HK-2 (cell line): ENCODE data around the gene ISCA2.

Source experiments
- DNase-seq: peaks from one replicate; pipeline ENCODE4 v3.0.0-alpha.2; 2018; ENCODE audit not compliant: unreplicated experiment

The ISCA2 gene

DNA sequence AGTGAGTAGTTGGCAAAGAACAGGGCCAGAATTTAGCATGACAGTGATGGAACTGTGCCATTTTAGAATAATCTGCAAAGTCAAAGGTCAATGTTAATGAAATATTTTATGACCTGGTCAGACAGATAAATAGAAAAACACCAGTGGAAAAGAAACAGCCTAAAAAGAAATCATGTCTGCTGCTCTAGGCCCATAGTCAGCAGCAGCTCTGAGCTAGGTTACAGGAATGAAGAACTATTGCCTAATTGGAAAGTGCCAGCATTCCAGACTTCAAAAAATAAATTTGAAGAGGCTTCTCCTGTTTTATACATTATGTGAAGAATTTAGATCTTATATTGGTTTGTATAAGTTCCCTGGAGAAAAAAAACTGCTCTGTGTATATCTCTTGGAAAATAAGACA lies 10.2 kb upstream of the ISCA2 start:
- no peak for DNase-seq

DNA sequence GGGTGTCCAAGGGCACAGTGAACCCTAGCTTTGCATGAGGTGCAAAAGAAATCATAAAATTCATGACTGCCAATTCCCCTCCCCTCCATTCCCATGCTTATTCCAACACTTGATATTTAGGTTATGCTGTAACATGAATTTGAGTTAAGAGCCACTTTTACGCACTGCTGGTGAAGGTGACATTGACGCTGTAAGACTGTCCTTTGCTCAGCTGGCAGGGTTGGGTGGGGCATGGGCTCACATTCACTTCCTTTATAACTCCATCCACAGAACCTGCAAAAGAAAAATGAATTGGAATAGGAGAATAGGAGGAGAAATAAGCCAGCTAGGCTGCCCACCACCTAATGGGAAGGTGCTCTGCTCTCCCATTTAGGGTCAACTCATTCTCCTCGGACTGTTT lies 7.4 kb upstream of the ISCA2 start:
- no peak for DNase-seq

DNA sequence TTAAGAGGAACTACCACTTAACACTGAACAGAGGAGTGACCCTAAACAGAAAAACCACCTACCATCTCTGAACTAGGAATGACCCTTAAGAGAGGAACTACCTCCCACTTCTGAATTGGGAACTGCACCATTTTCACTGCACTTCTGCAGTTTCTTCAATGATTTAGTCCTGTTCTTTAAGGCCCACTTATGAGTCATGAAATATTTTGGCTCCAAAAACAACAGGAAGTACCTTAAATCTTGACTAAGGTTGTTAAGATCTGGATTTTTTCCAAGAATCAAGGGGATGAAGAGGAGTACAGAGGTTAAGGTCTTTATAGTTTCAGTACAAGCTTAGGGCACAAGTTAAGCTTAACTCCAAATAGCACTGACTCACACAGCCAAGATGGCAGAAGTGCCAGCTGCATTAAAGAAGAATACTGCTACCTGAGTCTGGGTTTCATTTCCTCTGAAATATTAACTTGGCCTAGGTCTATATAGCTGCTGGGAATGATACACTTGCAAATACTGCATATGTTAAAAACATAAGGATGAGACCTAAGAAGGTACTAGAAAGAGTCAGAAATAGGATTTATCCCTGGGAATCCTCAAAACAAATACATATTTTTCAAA lies 4.7 kb upstream of the ISCA2 start:
- no peak for DNase-seq

DNA sequence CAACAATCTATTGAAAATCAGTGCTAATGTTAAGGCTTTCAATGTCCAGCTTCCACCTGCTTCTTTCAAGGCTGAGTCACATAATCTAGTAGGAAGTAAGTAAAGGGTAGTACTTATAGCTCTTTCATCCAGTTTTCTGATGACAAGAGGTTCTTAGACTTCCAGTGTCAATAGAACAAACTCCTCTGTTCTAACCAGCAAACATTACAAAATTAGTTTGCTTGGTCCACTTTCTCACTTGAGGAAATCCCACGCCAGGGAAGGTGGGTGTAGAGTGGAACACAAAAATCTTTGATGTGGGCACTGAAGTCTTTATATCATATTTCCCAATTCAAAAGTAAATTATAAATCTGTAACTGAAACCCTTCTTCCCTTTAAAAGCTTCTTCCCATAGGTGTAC lies 3.1 kb upstream of the ISCA2 start:
- no peak for DNase-seq

DNA sequence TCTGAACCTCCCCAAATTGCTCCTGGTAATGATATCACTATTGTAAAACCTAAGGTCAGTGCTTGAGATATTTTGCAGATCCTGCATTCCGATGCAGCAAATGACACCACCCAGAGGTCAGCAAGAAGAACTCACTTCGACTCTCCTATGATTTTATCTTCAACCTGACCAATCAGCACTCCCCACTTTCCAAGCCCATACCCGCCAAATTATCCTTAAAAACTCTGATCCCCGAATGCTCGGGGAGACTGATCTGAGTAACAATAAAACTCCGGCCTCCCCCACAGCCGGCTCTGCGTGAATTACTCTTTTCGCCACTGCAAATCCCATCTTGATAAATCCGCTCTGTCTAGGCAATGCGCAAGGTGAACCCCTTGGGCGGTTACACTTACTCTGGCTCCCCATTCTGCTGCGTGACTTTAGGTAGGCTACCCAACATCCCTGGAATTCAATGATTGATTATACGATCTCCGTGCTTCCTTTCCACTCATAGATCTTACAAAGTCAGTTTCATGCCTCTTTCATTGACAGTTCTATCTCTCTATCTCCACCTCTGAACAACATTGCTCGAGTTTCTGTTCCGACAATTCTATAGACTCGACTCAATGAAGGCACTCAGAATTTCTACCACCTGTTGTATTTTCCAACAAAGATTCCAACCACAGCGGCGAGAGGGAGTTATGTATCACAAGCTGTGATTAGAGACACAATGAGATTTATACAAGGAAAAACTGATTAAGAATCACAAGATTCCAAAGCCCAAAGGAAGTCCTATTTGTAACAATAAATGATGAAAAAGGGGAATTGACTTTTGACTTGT lies 1.4 kb upstream of the ISCA2 start:
- no peak for DNase-seq

DNA sequence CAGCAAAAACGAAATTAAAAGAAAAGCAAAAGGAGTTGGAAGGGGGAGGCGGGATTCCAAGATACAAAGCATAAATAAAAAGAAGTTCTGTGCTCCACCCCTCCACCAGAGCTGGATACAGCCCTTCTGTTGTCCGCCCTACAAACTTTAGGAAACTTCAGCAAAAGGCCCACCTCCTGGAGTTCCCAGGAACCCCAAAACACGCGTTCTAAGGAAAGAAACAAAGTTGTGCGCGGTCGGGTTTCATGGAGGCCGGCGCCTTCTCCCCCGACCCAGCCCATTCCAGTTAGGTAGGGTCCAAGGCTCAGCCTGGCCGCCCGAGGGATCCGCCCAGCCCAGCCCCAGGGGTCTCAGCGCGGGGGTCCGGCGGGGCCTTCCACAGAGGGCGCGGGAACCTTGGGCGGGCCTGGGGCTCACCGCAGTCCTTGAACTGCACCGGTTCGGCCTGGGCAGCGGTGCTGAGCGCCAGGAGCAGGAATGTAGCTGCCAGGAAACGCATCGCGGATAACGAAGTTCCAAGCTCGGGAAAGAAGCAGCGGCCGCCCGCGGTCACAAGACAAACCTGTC lies 706 bp upstream of the ISCA2 start, which contains the start of gene NPC2:
Gene NPC2 (minus strand): TSS at position 530 of the 567 bp plus-strand sequence. CDS start 31 bp downstream, at position 499.
- no peak for DNase-seq

DNA sequence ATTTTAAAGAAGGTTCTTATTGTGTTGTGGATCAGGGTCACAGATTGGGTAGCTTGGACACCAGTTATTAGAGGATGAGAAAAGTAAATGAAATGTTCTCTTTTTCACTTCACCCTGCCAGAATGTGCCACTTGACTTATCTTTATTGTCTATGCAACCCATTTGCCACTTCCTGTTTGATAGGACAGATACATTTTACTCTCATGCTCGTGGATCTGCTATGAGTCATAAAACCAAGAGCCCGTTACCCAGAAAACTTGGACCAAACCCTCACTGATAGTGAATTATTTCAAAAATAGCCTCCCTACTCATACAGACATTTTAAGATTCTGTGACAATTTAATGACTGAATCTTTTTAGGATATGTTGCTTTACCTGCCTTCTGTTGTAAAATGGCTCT lies 1.8 kb downstream of the ISCA2 start:
- DNase-seq, result no peak

DNA sequence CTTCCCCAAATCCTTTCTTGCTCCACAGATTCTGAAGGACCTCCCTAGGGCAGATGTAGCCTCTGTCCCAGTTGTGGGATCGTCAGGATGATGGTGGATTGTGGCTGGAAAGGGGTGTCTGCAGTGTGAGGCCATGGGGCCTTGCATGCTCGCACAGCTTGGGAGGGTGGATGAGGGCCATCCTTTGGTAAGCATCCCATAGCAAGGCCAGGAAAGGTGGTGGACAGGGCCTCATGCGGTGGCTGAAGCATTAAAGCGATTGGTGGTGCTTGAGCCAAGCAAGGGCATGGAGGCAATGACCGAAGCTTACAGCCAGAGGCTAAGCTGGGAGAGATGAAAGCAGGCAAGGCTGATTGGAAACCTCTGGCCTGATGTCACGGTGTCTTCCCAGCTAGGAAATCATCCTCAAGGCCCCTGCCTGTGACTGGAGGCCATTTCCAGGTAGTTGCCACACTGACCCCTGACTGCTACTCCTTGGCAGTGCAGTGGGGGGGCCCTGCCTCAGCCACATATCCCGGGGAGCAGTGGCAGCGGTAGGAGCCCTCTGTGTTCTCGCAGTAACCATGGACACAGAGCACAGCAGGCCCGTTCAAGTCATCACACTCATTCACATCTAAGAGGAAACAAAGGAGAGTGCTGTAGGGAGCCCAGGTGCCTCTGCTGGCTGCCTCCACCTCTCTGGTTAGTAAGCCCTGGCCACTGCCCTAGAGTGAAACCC lies 7.0 kb downstream of the ISCA2 start:
- DNase-seq, result no peak

DNA sequence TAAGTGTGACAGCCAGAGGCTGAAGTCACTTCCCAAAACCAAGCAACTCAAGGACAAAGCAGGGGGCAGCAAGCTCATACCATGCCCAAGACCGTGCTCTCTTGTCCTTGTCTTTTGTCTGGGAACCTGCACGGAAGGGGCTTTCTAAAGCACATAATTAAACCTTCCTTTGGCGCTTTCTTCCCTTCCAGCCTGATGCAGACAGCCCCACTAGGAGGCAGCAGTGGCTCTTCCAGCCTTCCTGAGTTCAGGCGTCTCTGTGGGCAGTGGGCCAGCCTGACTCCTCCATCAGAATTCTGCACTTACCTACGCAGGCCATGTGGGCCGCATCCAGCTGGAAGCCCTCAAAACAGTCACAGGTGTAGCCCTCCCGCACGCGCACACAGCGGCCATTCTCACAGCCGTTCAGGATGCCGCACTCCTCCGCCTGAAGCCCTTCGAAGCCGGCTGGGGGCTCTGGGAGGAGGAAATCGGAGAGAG lies 7.6 kb downstream of the ISCA2 start:
- DNase-seq, result no peak

DNA sequence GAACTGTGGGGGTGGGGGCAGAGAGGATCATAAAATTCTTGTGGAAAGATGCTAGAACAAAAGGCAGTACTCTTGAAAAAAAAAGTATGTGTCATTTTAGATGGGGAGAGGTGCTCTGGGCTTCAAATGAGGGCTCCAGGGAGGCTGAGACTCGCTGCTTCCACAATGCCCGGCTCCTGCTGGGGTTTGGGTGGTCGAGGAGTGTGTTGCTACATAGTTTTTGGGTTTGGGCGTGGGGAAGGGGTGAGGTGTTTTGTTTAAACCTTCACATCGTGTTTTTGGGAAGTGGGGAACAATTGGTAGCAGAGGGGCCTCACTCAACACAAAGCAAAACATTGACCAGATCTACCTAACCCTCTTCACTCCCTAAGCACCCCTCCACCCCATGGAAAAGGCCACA lies 8.1 kb downstream of the ISCA2 start:
- no peak for DNase-seq

DNA sequence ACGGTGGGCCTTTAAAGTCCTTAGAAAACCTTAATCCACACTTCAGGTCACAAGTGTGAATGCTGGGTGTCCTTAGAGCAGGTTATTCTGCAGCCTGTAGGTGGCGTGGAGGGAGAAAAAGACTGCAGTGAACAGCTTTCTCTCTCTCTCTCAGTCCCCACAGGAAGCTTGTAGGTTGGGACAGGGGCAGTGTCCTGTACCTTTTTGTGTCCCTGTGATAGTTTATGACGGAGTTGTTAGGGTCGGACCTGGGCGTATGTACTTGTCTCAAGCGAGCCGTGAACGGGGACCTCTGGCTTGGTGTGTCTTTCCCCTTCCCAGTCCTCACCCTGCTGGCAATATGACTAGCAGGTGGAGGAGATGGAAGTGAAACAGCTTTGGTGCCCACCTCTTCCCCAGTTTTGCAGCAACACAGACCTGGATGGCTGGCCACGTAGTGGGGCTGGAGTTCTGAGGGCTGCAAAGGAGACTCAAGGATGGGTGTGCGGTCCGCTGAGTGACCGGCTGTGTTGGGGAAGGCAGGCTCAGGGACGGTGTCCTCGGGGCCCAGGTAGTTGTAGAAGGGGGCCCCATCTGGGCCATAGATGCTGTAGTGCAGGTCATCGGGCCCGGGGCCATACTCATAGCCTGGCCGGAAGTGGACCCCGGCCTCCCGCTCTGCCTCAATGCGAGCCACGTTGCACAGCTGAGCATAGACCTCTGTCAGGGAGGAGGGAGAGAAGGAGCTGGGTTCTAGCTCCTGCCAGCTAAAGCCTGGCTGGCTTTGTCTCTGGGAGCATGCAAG lies 8.9 kb downstream of the ISCA2 start:
- no peak for DNase-seq

DNA sequence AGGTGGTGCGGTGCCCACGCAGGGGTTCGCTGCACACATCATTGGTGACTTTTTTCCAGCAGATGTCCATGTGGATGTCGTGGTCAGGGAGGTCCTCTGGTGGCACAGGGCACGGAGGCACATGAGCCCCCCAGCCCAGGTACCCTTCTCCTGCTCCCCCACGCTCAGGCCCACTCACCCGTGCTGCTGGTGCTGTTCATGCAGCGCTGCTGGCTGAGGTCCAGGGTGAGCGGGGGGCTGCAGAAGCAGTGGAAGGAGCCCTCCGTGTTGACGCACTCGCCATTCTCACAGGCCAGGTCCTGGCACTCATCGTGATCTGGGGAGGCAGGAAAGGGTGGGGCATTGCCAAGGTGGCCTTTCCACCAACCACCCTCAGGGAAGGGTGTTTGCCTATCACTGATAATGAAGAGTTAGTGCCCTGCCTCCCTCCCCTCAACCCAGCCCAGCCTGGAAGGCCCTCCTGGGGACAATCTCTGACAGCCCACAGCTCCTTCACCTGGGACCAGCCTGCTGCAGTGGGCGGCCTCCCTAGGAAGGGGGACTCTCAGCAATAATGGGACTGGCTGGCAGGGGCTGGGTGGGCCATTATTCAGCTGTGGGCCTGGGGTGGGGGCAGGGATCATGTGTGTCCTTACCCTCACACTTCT lies 9.8 kb downstream of the ISCA2 start:
- DNase-seq, result no peak

DNA sequence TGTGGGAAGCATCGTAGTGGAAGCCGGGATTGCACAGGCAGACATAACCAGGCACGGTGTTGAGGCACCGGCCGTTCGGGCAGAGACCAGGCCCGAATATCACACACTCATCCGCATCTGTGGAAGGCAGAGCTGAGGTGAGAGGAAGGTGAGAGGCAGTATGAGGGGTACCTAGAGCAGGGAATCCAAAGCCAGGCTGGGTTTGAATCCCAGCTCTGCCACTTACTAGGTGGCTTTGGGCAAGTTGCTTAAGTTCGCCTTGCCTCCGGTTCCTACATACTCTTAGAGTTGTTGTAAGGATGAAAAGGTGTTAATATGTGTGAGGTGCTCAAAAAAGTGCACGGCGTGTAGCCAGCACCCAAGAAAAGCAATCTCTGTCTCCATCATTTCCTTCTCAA lies 10.4 kb downstream of the ISCA2 start:
- DNase-seq, result no peak

DNA sequence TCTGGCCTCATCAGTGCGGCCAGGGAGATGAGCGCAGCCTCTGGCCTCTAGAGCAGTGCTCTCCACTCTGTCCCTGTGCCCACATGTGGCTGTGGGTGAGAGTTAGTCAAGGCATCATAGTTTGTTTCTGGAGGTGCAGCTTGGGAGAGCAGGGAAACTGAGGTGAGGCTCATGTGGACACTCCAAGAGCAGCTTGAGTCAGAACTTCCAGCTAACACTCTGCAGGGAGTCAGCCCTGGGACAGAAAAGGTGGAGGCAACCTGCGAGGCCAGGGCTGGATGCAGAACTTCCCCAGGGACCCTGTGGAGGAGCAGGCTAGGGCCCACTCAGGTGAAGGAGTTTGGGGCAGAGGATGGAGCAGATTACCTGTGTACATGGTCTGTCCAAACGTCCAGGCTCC lies 10.8 kb downstream of the ISCA2 start:
- no peak for DNase-seq

DNA sequence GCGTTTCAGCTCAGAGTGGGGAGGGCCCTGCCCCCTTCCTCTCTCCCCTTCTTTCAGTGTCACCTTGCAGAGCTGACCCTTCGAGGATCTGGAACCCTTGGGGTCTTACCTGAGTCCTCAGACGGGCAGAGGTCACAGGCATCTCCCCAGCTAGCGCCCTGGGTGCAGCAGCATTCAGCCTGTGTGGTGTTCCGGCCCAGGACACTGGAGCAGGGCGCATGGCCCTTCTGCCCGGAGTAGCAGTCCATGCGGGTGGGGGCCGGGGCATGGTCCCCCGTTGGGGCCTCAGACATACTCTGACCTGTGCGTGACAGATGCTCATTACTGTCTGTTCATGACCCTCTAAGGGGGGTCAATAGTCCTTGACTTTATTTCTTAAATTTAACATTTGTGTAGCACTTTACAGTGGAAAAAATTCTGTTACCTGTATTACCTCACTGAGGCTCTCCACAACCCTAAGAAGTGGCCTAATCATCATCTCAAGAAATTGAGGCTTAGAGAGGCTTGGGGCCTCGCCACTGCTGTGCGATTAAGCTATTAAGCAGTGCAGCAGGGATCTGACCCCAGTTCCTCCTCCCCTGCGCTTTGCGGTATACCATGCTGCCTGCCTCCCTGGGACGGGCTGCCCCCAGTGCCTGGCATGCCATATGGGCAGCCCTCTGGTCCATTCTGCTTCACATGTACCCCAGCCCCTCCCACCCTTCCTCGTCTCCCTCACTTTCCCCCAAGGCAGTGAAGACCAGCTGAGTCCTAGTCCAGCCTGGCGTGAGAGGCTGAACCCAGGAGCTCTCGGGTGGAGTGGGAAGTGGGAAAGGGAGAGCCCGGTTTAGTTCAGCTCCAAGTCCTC lies 11.5 kb downstream of the ISCA2 start:
- no peak for DNase-seq

DNA sequence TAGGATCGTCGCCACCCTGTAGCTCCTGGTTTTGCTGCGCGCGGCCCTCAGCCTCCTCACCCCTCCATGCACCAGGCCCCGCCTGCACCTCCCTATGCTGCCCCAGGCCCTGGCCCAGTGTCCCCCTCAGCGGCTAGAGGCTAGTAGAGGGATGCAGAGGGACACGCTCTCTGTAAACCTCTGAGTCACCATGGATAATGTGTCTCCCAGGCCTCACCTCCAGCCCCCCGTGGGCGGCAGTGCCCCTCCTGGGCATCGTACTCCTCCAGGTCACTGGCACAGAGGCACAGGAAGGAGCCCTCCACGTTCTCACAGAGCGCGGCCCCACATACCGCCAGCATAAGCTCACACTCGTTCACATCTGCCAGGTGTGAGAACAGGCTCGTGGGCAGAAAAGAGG lies 12.3 kb downstream of the ISCA2 start:
- no peak for DNase-seq

DNA sequence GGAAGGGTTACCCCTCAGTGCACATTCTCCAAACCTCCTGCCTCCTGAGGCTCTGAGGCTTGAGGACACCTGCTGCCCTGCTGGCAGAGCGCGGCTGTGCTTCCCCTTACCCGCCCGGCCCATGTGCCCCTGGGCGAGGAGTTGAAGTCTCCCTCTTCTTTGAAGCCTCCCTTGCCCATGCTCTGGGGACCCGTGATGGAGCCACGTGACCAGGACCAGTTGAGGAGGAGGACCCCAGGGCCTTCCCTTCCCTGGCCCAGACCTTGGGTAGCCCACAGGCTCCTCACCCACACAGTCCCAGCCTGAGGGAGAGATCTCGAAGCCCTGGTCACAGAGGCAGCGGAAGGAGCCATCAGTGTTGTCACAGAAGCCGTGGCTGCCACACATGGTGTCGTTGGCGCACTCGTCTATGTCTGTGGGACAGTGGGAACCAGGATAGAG lies 12.9 kb downstream of the ISCA2 start:
- DNase-seq, result no peak

DNA sequence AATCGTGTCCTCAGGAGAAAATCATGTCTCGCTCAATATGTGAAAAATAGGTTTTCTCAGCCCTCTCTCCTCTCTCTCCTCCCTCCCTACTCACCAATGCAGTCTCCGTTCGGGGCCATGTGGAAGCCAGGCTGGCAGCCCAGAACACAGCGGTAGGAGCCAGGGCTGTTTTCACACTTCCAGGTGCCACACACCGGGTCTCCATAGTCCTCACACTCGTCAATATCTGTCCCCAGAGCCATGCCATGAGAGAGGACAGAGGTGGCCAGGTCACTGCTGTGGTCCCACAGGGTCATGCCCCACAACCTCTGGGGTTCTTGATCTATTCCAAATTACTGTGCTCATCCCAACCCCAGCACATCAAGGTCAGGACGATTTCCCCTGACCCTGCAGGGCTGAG lies 13.5 kb downstream of the ISCA2 start:
- DNase-seq, result no peak

DNA sequence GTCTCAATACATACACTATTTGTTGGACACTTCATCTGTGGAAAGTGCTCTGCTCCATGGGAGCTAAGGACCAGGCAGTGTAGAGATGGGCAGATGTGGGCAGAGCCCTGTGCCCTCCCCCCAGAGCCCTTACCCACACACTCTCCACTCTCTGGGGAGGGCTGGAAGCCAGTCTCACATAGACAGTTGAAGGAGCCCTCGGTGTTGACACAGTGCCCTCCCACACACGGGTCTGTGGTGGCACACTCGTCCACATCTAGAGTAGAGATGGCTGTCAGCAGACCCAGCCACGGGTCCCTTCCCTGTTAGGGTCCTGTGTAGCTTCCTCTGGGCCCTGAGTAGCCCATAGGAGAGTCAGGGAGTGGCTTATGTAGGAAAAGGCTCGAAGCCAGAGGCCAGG lies 14.3 kb downstream of the ISCA2 start:
- DNase-seq, result no peak

DNA sequence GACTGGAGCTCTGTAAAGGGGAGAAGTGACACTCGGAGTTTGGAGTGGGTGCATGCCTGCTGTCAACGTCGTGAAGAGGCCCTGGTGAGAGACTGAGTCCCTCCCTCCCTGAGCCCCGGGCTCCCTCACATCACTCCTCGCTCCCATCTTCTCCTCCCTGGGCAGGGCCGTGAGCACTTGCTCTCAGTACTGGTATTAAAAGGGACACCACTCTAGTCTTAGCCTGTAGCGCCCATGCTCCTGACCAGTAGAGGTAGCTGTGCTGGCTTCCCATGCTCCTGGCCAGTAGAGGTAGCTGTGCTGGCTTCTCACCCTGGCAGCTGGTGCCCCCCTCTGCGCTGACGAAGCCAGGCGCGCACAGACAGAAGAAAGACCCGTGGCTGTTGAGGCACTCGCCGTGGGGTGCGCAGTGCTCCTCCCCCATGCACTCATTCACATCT lies 14.7 kb downstream of the ISCA2 start:
- DNase-seq, result no peak
